GM19372 (cell line): ENCODE results near the gene CENPP.

ENCODE experiments used
- ATAC-seq: cut with Tn5 transposase; IDR thresholded peaks from one replicate; pipeline ENCODE4 v1.9.1; 2021; ENCODE audit warnings: mild to moderate bottlenecking, low read depth, moderate library complexity; ENCODE audit not compliant: unreplicated experiment

The CENPP gene

DNA sequence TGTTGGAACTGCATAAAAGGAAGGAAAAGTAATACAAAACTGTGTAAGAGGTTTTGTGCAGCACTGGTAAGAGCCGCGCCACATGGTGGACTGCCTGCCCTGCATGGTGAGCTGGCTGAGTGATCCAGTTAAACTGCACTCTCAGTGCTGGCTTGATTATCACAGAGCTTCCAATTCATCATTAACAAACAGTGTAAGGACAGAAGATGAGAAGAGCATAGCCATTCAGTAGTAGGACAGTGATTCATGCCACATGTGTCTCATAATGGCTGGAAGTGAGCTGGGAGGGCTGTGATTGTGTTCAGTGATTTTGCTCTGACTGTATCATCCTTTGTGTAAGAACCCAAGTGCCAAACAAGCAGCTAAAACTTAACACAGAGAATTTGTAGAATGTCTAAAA is 142.5 kb downstream of the CENPP start:
- no peak for ATAC-seq

DNA sequence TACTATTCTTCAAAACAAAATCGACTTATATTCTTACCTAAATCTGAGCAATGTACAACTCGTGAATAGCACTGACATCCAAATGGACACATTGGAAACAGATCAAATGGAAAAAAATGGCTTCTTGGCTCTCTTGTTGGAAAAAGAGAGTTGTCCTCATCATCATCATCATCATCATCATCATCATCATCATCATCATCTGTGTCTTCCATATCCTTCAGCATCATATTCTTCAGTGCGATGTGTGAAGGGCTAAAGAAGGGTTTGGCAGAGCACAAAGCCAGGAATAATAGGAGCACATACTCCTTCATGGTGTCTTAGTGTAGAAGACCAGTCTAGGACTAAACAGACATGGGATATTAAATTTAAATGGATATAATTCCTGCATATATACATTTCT is 148.8 kb downstream of the CENPP start:
- ATAC-seq, result no peak

DNA sequence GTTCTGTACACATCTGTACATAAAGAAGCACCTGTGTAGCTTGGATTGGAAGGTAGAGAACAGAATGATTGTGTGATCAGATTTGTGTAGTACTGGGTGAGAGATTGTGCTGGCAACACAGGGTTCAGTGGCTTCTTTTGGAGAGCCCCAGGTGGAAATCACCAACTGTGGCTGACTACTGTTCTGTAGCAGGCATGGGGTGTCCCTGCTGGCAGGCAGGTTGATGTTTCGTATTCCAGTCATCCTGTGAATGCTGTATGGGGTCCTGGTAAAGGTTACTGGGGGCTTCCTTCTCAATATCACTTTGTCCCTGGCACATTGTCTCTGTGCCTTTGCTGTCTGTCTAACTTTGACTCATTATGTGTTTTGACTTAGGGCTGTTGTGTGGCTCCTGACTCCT is 151.2 kb downstream of the CENPP start:
- no peak for ATAC-seq

DNA sequence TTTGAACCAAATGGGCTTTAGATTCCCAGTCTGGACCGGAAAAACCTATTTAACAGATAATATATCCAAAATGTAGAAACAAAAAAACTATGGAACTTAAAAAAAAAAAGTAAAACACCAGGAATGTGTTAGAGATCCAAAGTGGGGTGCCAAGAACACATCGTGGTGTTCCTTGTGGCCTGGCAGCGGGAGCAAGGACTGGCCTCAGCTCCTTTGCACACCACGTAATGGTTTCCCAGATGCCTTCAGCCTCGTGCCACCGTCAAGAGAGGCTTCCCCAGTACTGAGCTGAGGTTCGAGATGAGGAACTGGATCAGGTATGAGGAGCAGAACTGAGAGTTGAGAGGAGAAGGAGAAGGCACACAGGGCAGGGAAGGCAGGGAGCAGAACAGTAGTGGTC is 153.0 kb downstream of the CENPP start:
- no peak for ATAC-seq

DNA sequence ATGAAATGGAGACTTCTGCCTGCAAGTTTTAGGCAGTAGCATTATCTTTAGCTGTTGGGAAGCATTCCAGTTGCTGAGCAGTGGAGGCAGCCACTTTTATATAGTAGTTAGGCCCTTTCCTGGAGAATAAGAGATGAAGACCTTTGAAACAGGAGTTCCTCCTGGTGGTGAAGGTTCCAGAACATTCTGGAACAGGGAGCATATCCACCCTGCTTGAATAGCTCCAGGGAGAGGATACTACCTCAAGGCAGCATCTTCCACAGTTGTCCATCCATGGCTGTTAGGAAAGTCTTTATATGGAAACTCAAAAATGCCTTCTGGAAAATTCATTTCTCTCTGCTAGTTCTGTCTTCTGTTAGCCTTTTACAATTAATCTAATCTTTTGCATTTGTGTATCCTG is 153.6 kb downstream of the CENPP start:
- no peak for ATAC-seq

DNA sequence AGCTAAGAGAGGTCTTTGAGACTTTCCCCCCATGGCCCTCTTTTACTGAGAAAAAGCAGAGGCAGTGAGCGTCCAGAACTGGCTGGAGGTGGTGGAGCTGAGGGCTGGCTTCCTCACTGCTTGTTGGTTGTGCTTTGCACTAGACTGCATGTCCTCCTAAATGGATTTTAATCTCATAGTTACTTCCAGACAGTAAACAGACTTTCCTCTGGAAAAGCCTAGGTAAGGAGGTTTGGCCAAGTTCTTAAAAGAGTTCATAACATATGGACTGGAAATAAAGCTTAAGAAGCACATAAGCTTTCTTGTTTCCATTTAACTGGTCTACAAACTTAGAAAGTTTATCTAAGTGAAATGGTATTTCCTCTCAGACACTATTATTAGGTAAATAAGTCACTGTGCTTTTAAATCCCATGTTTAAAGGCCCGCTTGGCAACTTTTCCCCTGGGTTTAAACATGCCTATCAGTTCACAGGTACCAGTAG is 154.6 kb downstream of the CENPP start:
- ATAC-seq, result no peak

DNA sequence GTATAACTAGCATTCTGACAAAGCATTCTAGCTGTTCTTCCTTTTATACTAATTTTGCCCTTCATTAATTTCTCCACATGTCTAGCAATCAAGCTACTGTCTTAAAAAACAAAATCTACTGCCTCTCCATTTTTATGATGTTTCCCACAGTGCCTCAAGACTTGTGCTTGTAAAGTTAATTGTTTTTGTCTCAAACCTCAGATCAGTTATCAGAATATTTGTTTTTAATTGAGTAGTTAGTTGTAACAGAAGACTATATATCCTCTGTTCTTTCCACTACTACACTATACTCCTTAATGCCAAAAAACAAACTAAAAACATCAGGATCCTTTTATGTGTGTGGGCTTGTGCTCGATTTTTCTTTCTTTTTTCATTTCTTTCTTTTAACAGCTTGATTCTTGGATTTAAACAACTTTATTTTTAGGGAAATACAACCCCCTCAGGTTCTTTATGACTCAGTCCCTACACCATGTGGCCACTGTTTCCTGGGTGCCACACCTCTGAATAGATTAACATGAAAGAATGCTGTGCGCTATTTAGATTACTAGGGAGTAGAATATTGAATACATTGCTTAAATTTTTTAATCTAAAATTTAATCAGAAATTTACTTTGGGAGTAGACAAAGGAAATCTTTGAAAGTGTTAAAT is 155.4 kb downstream of the CENPP start:
- ATAC-seq, result no peak

DNA sequence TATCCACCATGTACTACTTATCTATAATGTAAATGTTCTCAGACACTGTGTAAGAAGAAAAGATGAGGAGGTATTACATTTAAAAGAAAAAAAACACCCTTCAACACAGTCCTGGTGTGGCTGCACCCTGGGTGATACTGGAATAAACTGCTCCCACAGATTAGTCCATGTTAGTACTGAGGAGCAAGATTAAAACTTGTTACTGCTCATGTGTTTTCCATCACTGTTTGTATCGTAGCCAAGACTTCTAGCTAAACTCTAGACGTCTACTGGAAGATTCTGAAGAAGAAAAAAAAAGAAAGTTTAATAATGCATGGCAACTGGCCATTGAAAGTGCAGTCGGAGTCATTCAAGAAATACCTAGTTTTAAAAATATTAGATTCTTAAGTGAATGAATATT is 156.6 kb downstream of the CENPP start, which contains the start of gene ASPN:
Gene ASPN (minus strand): TSS at position 178 of the 400 bp plus-strand sequence.
- ATAC-seq, result no peak

DNA sequence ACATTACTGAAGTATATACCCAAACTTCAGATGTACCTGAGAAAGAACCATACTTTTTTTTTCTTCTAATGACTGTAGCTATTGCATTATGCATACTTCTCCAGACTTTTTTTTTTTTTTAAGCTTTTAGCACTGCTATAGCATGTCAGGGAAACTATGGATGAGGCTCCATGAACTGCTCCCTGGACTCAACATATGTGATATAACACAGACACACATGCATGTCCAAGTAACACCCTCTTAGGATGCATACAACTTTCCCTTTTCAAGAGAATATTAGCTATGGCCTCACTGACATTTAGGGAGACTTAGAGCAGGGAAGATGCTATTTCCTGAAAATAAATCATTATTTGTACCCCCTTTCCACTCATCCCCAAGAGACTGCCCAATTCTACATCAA is 157.1 kb downstream of the CENPP start:
- ATAC-seq, result no peak

DNA sequence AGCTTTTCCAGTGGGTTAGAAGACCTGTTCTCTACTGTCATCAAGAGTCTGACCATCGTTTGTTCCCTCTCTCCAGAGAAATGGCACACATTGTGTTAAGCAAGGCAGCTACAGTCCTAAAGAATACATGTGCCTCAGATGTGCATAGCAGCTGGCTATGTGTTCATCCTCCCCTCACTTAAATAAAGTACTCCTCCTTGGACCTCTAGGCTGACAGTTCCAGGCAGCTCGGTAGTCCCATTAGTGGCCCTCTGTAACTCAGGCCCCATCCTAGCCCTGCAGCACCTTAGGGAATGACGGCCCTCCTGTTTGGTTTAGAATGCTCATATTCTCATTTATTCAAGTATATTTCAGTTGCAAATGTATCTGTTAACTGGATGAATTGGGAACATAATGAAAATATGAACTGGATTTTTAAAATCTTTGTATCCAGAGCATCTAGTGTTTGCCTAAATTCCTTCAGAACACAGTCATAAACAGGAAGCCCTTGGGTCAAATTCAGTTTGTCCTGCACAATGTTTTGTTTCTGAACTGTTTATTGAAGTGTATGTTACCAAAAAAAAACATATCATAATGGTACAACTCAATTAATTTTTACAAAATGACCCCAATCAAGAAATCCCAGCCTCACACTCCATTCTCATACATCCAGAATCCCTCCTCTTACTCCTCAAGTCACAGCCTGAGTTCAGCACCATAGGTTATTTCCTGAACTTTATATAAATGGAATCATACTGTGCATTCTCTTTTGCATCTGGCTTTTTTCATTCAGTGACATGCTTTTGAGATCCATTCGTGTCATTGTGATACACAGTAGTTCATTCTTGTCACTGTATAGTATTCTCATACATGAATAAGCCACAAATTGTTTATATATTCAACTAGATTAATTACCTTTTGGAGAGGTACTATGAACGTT is 158.1 kb downstream of the CENPP start:
- no peak for ATAC-seq

DNA sequence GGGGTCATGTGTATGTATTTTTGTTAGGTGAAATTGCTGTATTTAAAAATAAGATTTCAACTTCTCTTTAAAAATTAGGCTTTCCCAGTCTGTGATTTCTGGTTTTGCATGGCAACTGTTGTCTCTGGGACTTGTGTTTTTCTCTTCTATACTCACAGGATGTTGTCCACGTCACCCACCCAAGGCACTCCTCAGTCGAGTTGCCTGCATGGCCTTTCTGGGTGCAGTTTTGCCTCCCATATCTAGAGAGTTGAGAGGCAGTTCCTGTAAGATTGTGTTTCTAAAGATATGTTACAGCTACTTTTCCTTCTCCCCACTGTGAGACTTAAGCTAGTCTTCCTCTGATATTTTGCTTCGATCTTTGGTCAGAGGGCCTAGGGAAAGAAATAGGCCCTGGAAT is 158.8 kb downstream of the CENPP start:
- ATAC-seq, result no peak

DNA sequence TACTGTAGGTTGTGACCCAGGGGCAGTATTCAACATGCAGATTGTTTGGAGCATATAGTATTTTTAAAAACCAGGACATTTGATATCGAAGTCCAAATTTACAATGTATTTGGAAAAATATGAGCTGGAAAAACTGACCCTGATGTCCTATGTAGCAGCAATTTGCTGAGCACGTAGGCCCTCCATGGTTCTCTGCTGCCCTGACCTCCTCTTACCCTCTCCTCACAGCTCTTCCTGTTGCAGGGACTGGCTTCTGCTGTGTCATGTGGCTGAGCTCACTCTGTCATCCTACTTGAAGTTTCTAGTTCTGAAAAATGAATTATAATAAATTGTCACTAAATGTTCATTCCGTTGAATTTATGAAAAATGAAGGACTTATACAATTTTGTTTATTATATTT is 160.6 kb downstream of the CENPP start:
- no peak for ATAC-seq

DNA sequence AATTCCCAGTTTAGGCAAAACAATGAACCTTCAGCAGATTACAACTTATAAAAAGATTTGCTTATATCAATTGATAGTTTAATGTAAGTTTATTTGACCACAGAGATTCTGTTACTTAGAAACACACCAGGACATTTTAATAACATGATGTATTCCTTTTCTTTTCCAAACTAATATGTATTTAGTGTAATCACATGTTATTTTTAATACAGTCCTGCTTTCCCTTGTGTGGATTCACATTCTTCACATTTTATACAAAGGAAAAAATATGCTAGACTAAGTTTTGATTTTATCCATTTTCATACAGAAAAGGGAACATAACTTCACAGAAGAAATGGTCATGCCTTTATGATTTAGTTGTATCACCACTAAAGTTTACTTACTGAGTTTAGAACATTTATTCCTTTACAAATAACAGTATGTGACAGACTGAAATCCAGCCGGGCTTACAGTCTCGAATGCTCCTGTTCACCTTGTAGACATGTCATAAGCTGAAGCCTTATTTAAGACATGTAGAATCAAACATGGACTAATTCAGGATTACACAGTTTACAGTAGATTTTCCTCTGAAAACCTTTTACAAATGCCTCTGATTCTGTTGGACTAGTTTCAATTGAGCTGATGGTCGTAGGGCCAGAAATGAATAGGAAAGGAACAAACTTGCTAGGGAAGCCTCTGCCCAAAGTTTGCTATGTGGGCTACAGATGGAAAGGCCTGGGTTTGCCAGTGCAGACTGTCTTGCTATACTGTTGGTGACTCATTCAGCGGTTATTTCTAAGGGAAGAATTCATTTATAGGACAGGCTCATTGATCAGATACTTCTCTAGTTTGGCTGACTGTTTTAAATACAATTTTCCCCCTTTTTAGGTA is 163.2 kb downstream of the CENPP start:
- no peak for ATAC-seq

DNA sequence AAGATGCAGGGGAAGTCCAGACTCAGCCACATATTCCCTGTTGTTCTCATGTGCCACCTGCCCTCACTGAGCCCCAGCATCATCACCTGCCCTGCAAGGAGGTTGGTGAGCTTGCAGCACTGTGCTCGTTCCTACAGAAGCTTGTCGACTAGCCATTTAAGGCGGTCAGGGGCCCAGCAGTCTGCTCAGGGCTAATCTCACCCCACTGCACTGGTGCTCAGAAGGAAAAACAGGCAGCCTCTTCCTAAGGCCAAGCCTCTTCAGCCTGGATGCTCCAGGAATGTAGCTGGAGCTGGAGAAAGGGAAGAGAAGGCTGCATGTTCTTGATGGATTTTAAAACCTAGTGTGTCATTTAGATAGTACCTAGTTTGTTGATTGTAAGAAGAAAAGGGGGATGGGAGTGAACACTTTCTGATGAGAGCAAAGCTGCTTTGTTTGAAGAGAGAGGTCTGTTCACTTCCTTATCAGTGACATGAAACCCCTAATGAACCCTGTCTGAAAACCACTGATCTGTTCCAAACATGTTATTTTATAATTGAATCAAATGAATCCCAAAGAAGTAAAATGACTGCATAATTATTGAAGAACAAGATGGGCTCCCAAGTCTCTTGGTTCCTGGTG is 167.1 kb downstream of the CENPP start:
- no peak for ATAC-seq

DNA sequence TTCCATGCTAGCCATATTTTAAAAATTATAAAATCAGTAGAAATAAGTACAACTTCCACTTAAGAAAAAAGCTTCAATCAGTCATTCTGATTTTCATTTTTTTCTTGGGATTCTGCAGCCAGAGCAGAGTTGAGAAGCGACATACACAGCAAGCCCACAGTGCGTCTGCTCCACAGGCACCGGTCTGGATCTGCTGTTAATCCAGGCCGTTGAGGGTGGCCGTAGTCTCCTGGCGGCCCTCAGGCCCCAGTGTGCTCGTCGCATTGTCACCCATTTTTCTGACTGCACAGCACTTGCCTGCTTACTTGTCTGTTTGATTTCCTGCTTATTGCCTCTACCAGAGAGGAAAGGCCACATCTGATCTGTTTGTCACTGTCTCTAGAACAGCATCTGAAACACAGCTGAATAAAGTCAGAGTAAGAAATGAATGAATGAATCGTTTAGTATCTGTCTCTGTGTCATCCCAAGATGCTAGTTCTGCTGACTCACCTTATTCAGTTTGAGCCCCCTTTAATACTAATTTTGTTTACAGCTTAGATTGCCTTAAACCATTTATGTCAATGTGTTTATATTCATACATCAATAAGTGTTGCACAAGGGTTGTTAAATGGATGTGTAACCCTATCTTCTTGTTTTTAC is 168.1 kb downstream of the CENPP start:
- ATAC-seq, result no peak

DNA sequence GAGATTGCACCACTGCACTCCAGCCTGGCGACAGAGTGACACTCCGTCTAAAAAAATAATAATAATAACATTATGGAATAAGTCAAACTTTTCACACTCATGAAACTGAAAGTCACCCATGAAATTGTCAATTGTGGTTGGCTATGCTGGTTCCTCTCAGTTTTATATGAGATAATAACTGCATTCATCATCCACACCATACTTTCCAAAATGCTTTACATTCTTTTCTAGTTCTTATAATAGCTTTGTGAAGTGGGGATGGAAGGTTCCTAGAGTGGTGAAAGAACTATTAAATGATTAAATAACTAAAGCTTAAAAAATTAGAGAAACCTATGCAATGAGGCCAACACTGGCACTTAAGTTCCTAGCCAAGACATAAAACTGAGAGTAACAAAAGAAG is 169.1 kb downstream of the CENPP start:
- no peak for ATAC-seq

DNA sequence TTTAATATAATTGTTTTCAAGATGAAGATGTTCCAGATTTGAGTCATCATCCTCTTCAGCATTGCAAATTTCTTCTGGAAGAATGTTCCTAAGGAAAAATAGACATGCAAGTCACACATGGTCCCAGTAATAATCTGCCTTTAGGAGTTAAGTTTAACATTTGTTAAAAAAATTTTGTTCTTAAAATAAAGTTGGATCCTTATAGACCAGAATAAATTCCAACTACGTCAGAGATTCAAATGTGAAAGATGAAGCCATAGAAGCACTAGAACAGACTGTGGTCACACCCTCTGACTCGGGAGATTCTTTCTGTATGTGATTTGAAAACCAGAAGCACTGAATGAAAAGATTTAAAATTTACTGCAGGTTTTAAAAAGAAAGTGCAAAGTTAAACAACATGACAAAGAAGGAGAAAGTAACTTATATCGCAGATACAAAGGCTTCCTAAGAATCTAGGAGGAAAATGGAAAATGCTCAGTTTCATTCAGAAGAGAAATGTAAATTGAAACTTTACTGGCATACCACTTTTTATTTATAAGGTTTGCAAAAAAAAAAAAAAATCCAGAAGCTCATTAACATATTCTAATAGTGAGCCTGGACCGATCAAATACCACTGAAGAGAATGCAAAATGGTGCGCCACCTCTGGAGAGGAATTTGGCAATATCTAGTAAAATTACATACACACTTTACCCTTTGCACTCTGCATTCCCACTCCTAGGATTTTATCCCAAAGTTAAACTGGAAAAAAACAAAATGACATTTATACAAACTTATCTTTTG is 170.8 kb downstream of the CENPP start:
- ATAC-seq, result no peak

DNA sequence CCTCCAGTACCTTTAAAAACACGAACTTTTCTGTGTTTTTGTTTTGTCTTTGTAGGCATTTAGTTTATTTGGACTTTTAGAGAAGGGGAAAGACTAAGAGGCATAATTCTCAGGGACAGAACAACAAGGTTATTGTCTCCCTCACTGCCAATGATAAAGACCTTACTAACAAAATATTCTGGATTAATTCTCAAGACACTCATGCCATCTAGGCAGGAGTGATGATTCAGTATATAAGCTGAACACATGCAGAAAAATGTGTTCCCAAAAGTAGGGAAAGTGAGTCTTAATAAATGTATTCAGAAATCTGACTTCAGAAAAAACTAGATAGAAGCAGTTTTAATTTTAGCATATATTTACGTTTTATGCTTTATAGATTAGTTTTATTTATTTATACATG is 173.9 kb downstream of the CENPP start:
- no peak for ATAC-seq

DNA sequence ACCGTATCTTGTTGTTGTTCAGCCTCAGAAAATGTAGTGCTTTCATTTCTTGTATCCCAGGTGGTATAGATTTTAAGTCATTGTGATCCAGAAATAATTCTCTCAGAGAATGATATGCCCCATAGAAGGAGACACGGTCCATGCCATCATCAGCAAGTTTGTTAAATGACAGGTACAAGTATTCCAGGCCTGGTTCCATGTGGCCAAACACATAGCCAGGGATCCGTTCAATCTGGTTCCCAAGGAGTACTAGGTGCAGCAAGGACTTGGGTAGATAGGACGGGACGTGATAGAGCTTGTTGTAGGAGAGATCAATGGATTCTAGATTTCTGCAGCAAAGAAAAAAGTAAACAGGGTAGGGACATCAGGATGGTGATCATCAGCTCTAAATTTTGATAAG is 175.0 kb downstream of the CENPP start:
- ATAC-seq, result no peak
